Mesenteric fat pad (tissue), 1 donor: ENCODE data around the gene CRYGB. TPM values are rescaled to one million over a fixed set of nuclear protein-coding genes. Genes with fewer than 3 reads are reported as not detected.
"Not testable (repeated sequence)": the region's sequence is repeated elsewhere in the genome, so short reads cannot be mapped to it uniquely, and the experiment has no call there.

Experiments used
- DNase-seq: peaks from one replicate; pipeline ENCODE4 v3.0.0-alpha.2; 2020; ENCODE audit warnings: low spot score
- total RNA-seq: library from RNA; stranded (reverse); fragmentation: NEBNext Ultra II Directional; extraction: Animal tissue kit (Norgen Biotek cat#: 25700); gene quantifications from one replicate; pipeline ENCODE4 v1.2.1, GENCODE V29; 2021
- donor health status: DM: yes; HTN: yes; CAD: no.

CRYGB gene
- total RNA-seq, 1 donor from 2014 or later, result not detected

DNA sequence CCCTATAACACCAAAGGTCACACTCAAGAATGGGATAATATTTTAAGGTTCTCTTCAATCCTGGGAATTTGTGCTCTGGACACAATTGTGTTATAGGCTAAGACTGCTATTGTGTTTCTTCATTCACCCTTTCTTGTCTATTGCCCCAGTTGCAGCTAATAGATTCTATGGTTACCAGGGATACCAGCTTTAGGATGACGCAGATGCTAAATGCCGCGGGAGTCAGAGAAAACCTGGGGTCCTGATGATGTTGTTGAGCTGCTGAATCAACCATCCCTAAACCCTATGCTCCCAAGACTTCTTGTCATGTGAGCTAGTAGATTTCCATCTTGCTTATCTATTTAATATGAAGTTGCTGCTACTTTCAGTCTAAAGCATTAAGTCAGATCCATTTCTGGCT is 27.0 kb downstream of the CRYGB start:
- no peak for DNase-seq

DNA sequence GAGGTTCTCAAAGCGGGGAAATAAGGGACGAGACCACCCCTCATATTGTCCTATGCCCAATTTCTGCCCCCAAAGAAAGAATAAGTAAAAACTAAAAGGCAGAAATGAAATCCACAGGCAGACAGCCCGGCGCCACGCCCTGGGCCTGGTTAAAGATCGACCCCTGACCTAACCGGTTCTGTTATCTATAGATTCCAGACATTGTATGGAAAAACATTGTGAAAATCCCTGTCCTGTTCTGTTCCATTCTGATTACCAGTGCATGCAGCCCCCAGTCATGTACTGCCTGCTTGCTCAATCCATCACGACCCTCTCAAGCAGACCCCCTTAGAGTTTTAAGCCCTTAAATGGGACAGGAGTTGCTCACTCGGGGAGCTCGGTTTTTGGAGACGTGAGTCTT is 28.6 kb downstream of the CRYGB start:
- DNase-seq, result not testable (repeated sequence)

GRCh38 chr2:208112969-208113368 is 33.0 kb downstream of the CRYGB start:
- DNase-seq, result no peak

- not testable (repeated sequence) for DNase-seq
Measured at GRCh38 chr2:208112273-208112745, 33.6 kb downstream of the CRYGB start.

- DNase-seq, result no peak
Measured at GRCh38 chr2:208103616-208104015, 42.3 kb downstream of the CRYGB start.

GRCh38 chr2:208101716-208102631 is 44.0 kb downstream of the CRYGB start:
- DNase-seq, result no peak

DNA sequence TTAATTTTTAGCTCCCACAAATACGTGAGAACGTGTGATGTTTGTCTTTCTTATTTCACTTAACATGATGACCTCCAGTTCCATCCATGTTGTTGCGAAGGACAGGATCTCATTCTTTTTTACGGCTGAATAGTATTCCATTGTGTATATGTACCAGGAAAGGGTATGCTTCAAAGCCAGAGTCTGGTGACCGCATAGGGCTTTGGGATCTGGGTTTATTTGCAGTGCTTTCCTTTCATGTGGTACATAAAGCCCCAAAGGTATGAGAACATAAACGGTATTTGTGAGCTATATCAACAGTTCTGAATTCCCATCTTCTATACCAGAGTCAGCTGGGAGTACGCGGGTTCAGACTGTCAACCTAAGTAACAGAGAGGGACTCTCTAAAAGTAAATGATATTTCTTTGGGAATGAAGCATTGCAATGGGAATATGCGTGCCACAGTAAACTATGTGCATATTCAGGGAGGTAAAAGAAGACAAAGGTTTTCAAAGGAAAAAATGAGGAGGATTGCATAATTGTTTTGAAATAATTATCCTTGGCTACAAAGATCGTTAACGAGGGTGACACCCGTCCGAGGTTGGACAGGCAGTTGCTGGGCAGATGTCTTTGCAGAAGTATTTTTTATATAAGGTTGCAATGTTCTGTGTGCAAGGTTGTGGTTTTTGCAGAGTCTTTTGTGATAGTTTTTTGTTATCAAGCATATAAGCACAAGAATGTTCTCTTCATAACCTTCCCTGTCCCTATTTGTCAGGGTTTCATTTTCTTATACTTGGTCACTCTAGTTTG is 46.1 kb downstream of the CRYGB start:
- DNase-seq, result no peak

- DNase-seq, result not testable (repeated sequence)
Measured at GRCh38 chr2:208098701-208099100, 47.3 kb downstream of the CRYGB start.

DNA sequence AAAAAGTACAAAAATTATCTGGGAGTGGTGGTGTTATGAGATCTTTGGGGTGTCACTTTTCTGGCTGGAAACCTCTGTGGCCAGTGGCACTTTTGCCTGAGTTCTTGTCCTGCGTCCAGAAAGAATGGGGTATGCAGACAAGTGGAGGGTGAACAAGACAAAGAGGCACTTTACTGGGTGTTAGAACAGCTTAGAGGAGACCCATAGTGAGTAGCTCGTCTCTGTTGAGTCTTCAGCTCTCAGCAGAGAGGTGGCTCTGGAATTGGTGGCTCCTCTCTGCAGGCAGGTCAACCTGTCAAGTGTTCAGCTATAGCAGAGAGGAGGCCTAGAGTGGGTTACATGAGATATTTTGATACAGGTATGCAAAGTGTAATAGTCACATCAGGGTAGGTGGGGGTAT is 47.7 kb downstream of the CRYGB start:
- DNase-seq, result no peak

DNA sequence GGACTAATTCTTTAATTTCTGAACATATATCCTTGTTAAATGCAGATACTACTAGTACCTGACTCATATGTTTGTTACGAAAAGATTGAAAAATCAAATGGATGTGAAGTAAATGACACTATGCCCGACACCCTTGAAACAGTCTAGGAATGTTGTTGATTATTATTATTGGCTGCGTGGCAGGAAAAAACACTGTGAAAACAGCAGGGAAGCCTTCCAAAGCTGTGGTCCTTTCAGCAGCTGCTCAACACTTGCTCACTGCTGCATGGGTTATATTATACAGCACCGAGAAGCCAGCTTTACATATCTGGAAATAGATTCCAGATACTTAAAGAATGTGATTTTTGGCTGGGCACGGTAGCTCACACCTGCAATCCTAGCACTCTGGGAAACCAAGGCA is 48.2 kb downstream of the CRYGB start:
- DNase-seq, result no peak

DNA sequence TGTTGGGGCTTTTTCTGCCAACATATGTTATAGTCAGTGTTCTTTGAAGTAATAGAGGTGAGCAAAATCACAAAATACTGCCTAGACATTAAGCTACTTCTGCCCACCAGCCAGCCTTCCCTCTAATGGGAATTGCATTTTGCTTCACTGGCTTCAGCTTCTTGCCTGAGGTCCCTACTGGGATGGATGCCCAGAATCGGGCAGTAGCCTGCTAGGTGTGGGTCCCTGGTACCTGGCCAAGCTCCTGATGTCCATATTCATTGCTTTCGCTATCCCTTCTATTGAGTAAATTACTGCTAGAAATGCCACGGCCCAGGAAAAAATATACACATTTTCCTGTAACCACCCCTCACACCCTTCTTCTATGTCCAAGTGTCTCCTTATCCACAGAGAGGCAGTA is 48.6 kb downstream of the CRYGB start:
- no peak for DNase-seq

DNA sequence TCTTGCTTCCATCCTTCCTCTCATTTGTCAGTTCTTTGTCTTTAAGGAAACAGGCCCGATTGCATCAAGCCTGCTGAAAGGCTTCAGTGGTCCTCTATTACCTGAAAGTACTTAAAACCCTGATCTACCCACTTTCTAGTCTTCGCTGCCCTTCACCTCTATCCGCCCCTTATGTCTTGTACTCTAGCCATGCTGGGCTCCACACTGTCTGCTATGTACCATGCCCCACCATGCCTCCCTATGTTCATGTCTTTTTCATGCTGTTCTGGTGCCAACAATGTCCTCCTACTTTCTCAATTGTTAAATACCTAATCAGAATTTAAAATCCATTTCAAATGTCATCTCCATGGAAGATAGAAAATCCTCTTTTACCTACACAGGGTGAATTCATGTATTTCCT is 49.9 kb downstream of the CRYGB start:
- DNase-seq, result no peak

DNA sequence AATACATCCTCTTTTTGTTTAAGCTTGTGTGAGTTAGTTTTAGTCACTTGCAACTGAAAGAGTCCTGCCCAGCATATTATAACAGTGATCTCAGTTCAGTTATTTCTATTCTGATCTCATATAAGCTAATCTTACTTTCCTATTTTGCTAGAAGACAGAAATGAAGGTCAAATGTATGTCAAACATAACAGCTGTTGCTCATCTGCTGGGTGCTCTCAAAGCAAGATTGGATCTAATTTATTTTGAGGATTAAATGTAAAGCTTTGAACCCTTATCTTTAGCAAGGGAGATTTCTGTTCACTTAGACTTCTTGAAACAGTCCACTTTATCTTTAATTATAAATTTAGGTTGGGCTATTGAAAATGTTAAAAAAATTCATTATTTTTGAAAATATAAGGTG is 52.8 kb downstream of the CRYGB start:
- no peak for DNase-seq

Other genes starting within 250 kb of the CRYGB start
- gene PLEKHM3, start 120.6 kb downstream of the CRYGB start, total RNA-seq, result 15.6 TPM
- not detected for gene CRYGD, start 21.6 kb downstream of the CRYGB start, total RNA-seq
- not detected for gene CRYGC, start 16.3 kb downstream of the CRYGB start, total RNA-seq
- not detected for gene CRYGA, start 17.4 kb upstream of the CRYGB start, total RNA-seq
- not detected for gene C2orf80, start 43.9 kb upstream of the CRYGB start, total RNA-seq
- gene IDH1, start 108.9 kb upstream of the CRYGB start, total RNA-seq, result 126 TPM
- 29.6 TPM for gene PIKFYVE, start 120.1 kb upstream of the CRYGB start, total RNA-seq